ENCODE measurements around the gene CARMIL1.
"Not testable (repeated sequence)": the region's sequence is repeated elsewhere in the genome, so short reads cannot be mapped to it uniquely, and the experiment has no call there.

Gene CARMIL1

DNA sequence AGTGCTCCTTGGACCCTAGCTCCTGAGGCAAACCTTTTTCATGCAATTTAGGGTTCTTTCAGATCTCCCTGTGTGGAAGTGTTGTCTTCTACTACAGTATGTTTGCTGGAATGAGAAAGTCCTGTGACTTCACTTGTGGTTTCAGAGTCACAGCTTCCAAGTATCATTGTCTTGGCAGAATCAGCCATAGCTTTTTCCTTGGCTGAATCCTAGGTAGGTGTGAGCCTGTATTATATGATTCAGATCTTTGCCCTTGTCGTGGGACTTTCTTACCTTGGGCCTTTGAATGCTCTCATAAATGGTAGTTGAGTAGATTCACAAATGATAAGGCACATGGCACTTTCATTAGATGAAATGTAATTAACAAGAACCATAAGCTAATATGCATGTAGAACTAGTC, 16.5 kb downstream of the CARMIL1 start:
- TF ChIP-seq, protein P1, sequence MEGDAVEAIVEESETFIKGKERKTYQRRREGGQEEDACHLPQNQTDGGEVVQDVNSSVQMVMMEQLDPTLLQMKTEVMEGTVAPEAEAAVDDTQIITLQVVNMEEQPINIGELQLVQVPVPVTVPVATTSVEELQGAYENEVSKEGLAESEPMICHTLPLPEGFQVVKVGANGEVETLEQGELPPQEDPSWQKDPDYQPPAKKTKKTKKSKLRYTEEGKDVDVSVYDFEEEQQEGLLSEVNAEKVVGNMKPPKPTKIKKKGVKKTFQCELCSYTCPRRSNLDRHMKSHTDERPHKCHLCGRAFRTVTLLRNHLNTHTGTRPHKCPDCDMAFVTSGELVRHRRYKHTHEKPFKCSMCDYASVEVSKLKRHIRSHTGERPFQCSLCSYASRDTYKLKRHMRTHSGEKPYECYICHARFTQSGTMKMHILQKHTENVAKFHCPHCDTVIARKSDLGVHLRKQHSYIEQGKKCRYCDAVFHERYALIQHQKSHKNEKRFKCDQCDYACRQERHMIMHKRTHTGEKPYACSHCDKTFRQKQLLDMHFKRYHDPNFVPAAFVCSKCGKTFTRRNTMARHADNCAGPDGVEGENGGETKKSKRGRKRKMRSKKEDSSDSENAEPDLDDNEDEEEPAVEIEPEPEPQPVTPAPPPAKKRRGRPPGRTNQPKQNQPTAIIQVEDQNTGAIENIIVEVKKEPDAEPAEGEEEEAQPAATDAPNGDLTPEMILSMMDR (conservative IDR thresholded peaks at IDR 0.05; ENCODE audit: low read depth, low read length), result no peak
- no peak overlapping the region for H3K4me3 ChIP-seq (ENCODE audit: low read depth, low read length)
- DNase-seq (ENCODE audit: low read depth), result no peak

DNA sequence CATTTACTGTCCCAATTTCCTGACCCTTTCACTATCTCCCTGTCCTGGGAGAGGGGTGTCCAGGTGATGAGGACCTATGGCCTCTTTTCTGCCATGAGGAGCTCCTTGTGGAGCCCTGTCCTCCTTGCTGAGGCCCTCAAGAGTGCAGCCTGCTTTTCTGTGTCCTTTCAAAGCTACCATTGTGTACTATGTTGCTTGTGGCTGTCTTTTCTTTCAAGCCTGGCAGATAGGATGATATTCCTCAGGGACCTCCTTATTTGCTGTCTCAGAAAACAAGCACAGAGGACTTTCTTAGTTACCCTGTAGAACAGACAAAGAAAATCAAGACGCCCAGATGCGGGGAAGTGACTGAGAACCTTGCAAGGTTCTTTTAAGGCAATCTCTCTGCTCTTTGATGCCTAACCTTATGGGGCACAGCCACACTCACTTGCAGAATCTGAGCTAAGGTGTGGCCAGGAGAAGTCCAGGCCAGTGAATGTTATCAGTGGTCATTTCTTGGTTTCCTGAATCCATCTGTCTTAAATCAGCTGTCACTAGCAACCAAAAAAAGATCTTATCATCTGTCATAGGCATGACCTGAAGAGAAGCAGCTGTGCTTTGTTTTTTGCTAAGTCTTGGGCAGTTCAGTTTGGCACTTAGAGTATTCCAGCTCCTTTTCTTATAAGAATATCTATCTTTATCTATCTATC, 17.2 kb downstream of the CARMIL1 start:
- DNase-seq (ENCODE audit: low read depth), result no peak
- H3K4me3 ChIP-seq (ENCODE audit: low read depth, low read length), result no peak overlapping the region
- TF ChIP-seq, protein P1 (conservative IDR thresholded peaks at IDR 0.05; ENCODE audit: low read depth, low read length), result no peak

- no peak overlapping the region for H3K4me3 ChIP-seq (ENCODE audit: low read depth, low read length)
- TF ChIP-seq, protein P1 (conservative IDR thresholded peaks at IDR 0.05; ENCODE audit: low read depth, low read length), result no peak
- DNase-seq (ENCODE audit: low read depth), result no peak
These were observed 17.9 kb downstream of the CARMIL1 start for GRCh38 chr6:25297039-25297441.

DNA sequence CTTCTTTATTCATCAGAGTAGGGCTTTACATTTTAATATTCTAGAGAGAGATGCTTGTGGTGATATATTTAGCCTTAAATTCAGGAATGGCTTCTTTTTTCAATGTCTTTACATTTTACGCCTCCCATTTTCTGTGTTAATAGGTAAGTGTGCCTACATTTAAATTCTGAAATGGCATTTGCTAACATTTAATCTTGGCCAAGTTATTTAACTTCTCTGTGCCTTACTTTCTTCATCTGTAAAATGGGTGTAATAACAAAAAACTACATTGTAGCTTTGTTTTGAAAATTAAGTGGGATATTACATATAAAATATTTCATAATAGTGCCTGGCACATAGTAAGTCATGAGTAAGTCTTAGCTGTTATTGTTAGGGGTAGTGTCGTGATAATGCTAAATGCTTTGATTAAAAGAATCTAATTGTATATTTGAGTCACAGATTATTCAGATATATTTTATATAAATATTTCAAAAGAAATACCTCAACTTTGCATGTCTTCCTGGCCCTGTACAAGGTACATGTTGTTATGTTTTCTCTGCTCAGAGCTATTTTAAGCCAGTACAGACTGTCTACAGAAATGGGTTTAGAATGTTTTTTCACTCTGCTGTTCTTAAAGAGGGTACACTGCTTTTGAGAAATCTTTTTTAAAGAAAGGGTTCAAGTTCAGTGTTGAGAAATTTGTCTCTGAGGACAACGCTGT, 18.8 kb downstream of the CARMIL1 start:
- no peak overlapping the region for H3K4me3 ChIP-seq (ENCODE audit: low read depth, low read length)
- no peak for DNase-seq (ENCODE audit: low read depth)
- TF ChIP-seq, protein P1 (conservative IDR thresholded peaks at IDR 0.05; ENCODE audit: low read depth, low read length), result no peak

- DNase-seq (ENCODE audit: low read depth); H3K4me3 ChIP-seq (ENCODE audit: low read depth, low read length): not testable (repeated sequence)
These were observed 19.3 kb downstream of the CARMIL1 start for GRCh38 chr6:25298523-25298865.

DNA sequence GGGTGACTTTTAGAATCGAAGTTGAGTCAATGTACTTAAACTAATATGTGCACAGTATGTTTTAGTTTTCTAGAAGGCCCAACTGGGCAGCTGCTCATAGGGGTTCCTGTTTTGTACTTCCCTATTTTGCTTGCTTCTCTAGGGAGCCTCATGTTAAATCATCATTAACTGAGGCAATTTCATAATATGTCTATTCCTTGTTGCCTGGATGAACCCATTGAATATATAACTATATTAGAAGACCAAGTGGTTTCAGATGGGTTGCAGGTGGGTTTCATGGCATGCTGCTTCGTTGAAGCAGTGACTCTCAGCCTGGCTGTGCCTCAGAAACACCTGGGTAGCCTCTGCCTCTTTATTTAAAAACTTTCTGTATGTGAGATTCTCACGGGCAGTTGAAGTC, 22.2 kb downstream of the CARMIL1 start:
- DNase-seq (ENCODE audit: low read depth), result no peak
- H3K4me3 ChIP-seq (ENCODE audit: low read depth, low read length), result no peak overlapping the region
- TF ChIP-seq, protein P1 (conservative IDR thresholded peaks at IDR 0.05; ENCODE audit: low read depth, low read length), result no peak

GRCh38 chr6:25302151-25302550, 23.0 kb downstream of the CARMIL1 start:
- DNase-seq (ENCODE audit: low read depth), result no peak
- TF ChIP-seq, protein P1 (conservative IDR thresholded peaks at IDR 0.05; ENCODE audit: low read depth, low read length), result no peak
- no peak overlapping the region for H3K4me3 ChIP-seq (ENCODE audit: low read depth, low read length)

Measured in choroid plexus epithelial cell (primary cell).